Neural cell (in vitro differentiated cells): ENCODE data around the gene PSD2. TPM values are rescaled to one million over a fixed set of nuclear protein-coding genes. Genes with fewer than 3 reads are reported as not detected.

ENCODE experiments used
- H2AFZ ChIP-seq: fragments of 200-600, 300-800 bp; sonication (generic), shearing (Covaris generic); 2 replicates; pipeline ENCODE4 v1.6.0; 2014; ENCODE audit warnings: low read depth, mild to moderate bottlenecking, antibody characterized with exemption, low read length, moderate library complexity
- H3F3A ChIP-seq: fragments of 200-600 bp; shearing (Covaris generic); 2 replicates; pipeline ENCODE4 v1.6.1; 2016; ENCODE audit warnings: mild to moderate bottlenecking, moderate library complexity, mixed read lengths, antibody characterized with exemption, low read length; ENCODE audit not compliant: insufficient read depth, poor library complexity, severe bottlenecking
- H3K27ac ChIP-seq: fragments of 200-600, 300-800 bp; sonication (generic), shearing (Covaris generic); 2 replicates; pipeline ENCODE4 v1.5.1; 2014; ENCODE audit warnings: mild to moderate bottlenecking, low read length, moderate library complexity
- H3K27me3 ChIP-seq: fragments of 300-800, 200-600 bp; sonication (generic), shearing (Covaris generic); 2 replicates; pipeline ENCODE4 v1.6.0; 2014; ENCODE audit warnings: mild to moderate bottlenecking, low read depth, low read length, moderate library complexity; ENCODE audit not compliant: insufficient read depth
- H3K36me3 ChIP-seq: fragments of 300-800, 200-600 bp; sonication (generic), shearing (Covaris generic); 2 replicates; pipeline ENCODE4 v1.5.1; 2014; ENCODE audit warnings: mild to moderate bottlenecking, antibody characterized with exemption, low read length, moderate library complexity; ENCODE audit not compliant: insufficient read depth
- H3K4me2 ChIP-seq: fragments of 300-800, 200-600 bp; sonication (generic), shearing (Covaris generic); 2 replicates; pipeline ENCODE4 v1.6.0; 2014; ENCODE audit warnings: mild to moderate bottlenecking, low read length
- H3K4me3 ChIP-seq: fragments of 300-800, 200-600 bp; sonication (generic), shearing (Covaris generic); 2 replicates; pipeline ENCODE4 v1.5.1; 2014; ENCODE audit warnings: mild to moderate bottlenecking, low read length, moderate library complexity
- H3K79me2 ChIP-seq: fragments of 200-600 bp; shearing (Covaris generic); replicated peaks from 2 replicates; pipeline ENCODE4 v1.6.0; 2014; ENCODE audit warnings: mild to moderate bottlenecking, low read length, moderate library complexity; ENCODE audit not compliant: insufficient read depth
- H3K9ac ChIP-seq: fragments of 300-800, 200-600 bp; sonication (generic), shearing (Covaris generic); 2 replicates; pipeline ENCODE4 v1.6.1; 2016; ENCODE audit warnings: mild to moderate bottlenecking, low read length, mixed read lengths
- H3K9me2 ChIP-seq: fragments of 200-600 bp; shearing (Covaris generic); 2 replicates; pipeline ENCODE4 v1.6.1; 2016; ENCODE audit warnings: mild to moderate bottlenecking, low read length, mixed read lengths; ENCODE audit not compliant: insufficient read depth
- H3K9me3 ChIP-seq: fragments of 200-600, 300-800 bp; sonication (generic), shearing (Covaris generic); 2 replicates; pipeline ENCODE4 v1.6.1; 2016; ENCODE audit warnings: mild to moderate bottlenecking, mixed run types, low read length, moderate library complexity, mixed read lengths
- H4K20me1 ChIP-seq: fragments of 200-600 bp; shearing (Covaris generic); 2 replicates; pipeline ENCODE4 v1.6.1; 2016; ENCODE audit warnings: mild to moderate bottlenecking, mixed run types; ENCODE audit not compliant: insufficient read depth
- EP300 ChIP-seq: fragments of 450-650 bp; conservative IDR thresholded peaks from 2 replicates; pipeline ENCODE4 v1.6.1; 2014; ENCODE audit warnings: antibody characterized with exemption, mild to moderate bottlenecking, moderate library complexity; ENCODE audit not compliant: poor library complexity, severe bottlenecking
- EZH2 ChIP-seq: fragments of 200-600, 300-800 bp; shearing (Covaris generic), sonication (generic); IDR thresholded peaks from 2 replicates; pipeline ENCODE4 v1.6.1; 2014; ENCODE audit warnings: antibody characterized with exemption, low read length, borderline replicate concordance, mild to moderate bottlenecking; ENCODE audit not compliant: insufficient read depth, poor library complexity, severe bottlenecking
- MXI1 ChIP-seq: fragments of 450-650 bp; conservative IDR thresholded peaks from 2 replicates; pipeline ENCODE4 v1.6.1; 2014; ENCODE audit warnings: antibody characterized with exemption, mild to moderate bottlenecking; ENCODE audit not compliant: poor library complexity, severe bottlenecking
- POLR2AphosphoS5 ChIP-seq: IDR thresholded peaks from 2 replicates; pipeline ENCODE4 v1.6.1; 2012
- RAD21 ChIP-seq: fragments of 450-650 bp; conservative IDR thresholded peaks from 2 replicates; pipeline ENCODE4 v1.6.1; 2014; ENCODE audit warnings: antibody characterized with exemption, mild to moderate bottlenecking, moderate library complexity
- SMC3 ChIP-seq: fragments of 450-650 bp; conservative IDR thresholded peaks from 2 replicates; pipeline ENCODE4 v1.6.1; 2014; ENCODE audit warnings: antibody characterized with exemption, mild to moderate bottlenecking, moderate library complexity; ENCODE audit not compliant: poor library complexity
- TAF1 ChIP-seq: IDR thresholded peaks from 2 replicates; pipeline ENCODE4 v1.6.1; 2012; ENCODE audit warnings: low read depth
- polyA plus RNA-seq: library from polyadenylated mRNA; depleted of rRNA; stranded (reverse); fragments of >200 nt; gene quantifications from 2 replicates; pipeline ENCODE4 v1.2.3, GENCODE V29; 2014
- TF ChIP-seq, protein P1 (sequence below): IDR thresholded peaks from 2 replicates; pipeline ENCODE4 v1.6.1; 2012; ENCODE audit warnings: borderline replicate concordance
- TF ChIP-seq, protein P2 (sequence below): fragments of 450-650 bp; IDR thresholded peaks from 2 replicates; pipeline ENCODE4 v1.5.1; 2014; ENCODE audit warnings: antibody characterized with exemption, mild to moderate bottlenecking, moderate library complexity; ENCODE audit not compliant: poor library complexity, severe bottlenecking

The PSD2 gene
- polyA plus RNA-seq, 1 donor from 2014 or later = 33.4 TPM

DNA sequence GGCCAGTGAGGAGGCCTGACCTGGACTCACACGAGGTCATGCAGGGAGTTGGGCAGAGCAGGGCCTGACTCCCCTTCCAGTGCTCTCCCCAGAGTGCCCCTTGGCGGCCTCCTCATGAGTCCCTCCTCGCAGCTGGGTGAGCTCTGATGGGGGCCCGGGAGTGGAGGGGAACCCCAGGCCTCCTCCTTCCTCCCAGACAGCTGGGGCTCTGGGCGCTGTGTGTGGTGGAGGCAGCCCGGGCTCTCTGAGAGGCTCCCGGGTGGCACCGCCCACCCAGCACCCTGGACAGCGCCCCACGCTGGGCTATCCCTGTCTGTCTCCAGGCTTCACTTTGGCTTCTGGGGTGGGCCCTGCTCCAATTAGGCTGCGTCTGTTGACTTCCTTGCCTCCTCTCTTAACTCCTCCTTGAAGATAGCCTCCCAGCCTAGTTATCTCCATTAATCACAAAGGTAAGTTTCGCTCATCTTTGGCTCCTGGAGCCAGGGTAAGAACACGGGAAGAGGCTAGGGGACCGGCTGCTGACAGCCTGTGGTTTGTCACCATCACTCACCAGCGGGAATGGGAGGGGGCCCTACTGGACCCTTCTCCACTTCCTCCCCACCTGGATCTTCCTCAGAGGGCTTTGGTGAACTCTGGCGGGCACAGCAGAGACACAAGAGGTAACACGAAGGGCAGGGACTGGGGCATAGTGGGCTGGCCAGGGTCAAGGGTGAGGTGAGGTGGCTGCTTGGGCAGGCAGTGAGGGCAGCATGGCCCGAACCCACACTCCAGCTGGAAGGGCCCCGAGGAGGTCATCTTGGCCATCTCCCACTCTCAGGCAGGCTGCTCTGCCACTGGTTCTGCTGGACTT lies 13.1 kb downstream of the PSD2 start:
- Histone ChIP-seq H3K9me3 (no peaks in the 10 kb centered on the region), H3K9ac (no peak overlapping the region), H4K20me1 (peaks cover 2% of the 10 kb centered on the region), H3K9me2 (no peaks in the 10 kb centered on the region), H3K4me3 (no peak overlapping the region), H2AFZ (no peak overlapping the region), H3K36me3 (no peaks in the 10 kb centered on the region), H3K79me2 (no peaks in the 10 kb centered on the region), H3K27me3 (no peaks in the 10 kb centered on the region), H3K4me2 (no peak overlapping the region), H3F3A (no peaks in the 10 kb centered on the region), H3K27ac (no peak overlapping the region)
- TF ChIP-seq EP300 = no peak
- TF ChIP-seq, protein P1, sequence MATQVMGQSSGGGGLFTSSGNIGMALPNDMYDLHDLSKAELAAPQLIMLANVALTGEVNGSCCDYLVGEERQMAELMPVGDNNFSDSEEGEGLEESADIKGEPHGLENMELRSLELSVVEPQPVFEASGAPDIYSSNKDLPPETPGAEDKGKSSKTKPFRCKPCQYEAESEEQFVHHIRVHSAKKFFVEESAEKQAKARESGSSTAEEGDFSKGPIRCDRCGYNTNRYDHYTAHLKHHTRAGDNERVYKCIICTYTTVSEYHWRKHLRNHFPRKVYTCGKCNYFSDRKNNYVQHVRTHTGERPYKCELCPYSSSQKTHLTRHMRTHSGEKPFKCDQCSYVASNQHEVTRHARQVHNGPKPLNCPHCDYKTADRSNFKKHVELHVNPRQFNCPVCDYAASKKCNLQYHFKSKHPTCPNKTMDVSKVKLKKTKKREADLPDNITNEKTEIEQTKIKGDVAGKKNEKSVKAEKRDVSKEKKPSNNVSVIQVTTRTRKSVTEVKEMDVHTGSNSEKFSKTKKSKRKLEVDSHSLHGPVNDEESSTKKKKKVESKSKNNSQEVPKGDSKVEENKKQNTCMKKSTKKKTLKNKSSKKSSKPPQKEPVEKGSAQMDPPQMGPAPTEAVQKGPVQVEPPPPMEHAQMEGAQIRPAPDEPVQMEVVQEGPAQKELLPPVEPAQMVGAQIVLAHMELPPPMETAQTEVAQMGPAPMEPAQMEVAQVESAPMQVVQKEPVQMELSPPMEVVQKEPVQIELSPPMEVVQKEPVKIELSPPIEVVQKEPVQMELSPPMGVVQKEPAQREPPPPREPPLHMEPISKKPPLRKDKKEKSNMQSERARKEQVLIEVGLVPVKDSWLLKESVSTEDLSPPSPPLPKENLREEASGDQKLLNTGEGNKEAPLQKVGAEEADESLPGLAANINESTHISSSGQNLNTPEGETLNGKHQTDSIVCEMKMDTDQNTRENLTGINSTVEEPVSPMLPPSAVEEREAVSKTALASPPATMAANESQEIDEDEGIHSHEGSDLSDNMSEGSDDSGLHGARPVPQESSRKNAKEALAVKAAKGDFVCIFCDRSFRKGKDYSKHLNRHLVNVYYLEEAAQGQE = no peak
- TF ChIP-seq, protein P2, sequence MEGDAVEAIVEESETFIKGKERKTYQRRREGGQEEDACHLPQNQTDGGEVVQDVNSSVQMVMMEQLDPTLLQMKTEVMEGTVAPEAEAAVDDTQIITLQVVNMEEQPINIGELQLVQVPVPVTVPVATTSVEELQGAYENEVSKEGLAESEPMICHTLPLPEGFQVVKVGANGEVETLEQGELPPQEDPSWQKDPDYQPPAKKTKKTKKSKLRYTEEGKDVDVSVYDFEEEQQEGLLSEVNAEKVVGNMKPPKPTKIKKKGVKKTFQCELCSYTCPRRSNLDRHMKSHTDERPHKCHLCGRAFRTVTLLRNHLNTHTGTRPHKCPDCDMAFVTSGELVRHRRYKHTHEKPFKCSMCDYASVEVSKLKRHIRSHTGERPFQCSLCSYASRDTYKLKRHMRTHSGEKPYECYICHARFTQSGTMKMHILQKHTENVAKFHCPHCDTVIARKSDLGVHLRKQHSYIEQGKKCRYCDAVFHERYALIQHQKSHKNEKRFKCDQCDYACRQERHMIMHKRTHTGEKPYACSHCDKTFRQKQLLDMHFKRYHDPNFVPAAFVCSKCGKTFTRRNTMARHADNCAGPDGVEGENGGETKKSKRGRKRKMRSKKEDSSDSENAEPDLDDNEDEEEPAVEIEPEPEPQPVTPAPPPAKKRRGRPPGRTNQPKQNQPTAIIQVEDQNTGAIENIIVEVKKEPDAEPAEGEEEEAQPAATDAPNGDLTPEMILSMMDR = no peak
- no peak for TF ChIP-seq POLR2AphosphoS5
- TF ChIP-seq RAD21 = no peak
- no peak for TF ChIP-seq MXI1
- no peak for TF ChIP-seq TAF1
- no peak for TF ChIP-seq SMC3
- TF ChIP-seq EZH2 = no peak

DNA sequence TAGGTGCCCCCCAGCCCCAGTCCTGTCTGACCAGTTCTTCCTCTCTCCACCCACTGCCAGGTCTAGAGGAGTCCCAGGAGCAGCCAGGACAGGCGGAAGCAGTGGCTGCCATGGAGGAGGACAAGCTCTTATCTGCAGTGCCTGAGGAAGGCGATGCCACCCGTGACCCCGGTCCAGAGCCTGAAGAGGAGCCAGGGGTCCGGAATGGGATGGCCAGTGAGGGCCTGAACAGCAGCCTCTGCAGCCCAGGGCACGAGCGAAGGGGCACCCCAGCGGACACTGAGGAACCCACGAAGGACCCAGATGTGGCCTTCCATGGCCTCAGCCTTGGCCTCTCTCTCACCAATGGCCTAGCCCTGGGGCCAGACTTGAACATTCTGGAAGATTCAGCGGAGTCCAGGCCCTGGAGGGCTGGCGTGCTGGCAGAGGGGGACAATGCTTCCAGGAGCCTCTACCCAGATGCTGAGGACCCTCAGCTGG lies 13.8 kb downstream of the PSD2 start:
- Histone ChIP-seq H3K9me2 (no peaks in the 10 kb centered on the region), H3K36me3 (no peaks in the 10 kb centered on the region), H3K27ac (no peak overlapping the region), H3K4me2 (no peak overlapping the region), H3K9ac (no peak overlapping the region), H3F3A (no peaks in the 10 kb centered on the region), H3K79me2 (no peaks in the 10 kb centered on the region), H3K4me3 (no peak overlapping the region), H3K27me3 (no peaks in the 10 kb centered on the region), H3K9me3 (no peaks in the 10 kb centered on the region), H4K20me1 (peaks cover 2% of the 10 kb centered on the region), H2AFZ (no peak overlapping the region)
- TF ChIP-seq, protein P1 = no peak
- TF ChIP-seq EZH2 (no peak), TAF1 (no peak), SMC3 (no peak), POLR2AphosphoS5 (no peak), MXI1 (no peak), RAD21 (no peak), EP300 (no peak)
- TF ChIP-seq, protein P2 = no peak
